Measurements from ENCODE around the gene SURF4. TPM values are rescaled to one million over a fixed set of nuclear protein-coding genes. Genes with fewer than 3 reads are reported as not detected.

Gene SURF4
- total RNA-seq, 1 experiment from 2014 or later: 134 TPM

GRCh38 chr9:133389025-133389557 lies 13.2 kb upstream of the SURF4 start (continued):
- TF ChIP-seq REST (IDR thresholded peaks at IDR 0.05; ENCODE audit: low read depth): no peak
- no peak for TF ChIP-seq CEBPB (IDR thresholded peaks at IDR 0.05; ENCODE audit: low read depth)

- intact Hi-C loops (cut with micrococcal nuclease): no loop called here
- Histone ChIP-seq H3K4me1 (ENCODE audit: control insufficient read depth in 1 of 2, insufficient read depth in 2 of 2, low read length in 2 of 2) (no peaks in the 10 kb centered on the region), H3K9me2 (ENCODE audit: insufficient read depth) (no peaks in the 10 kb centered on the region), H3K36me3 (ENCODE audit: control insufficient read depth in 1 of 2, insufficient read depth in 2 of 2, low read length in 2 of 2) (no peaks in the 10 kb centered on the region), H3K9me3 (ENCODE audit: control insufficient read depth in 1 of 2, insufficient read depth in 1 of 2, low read depth in 1 of 2, low read length in 2 of 2) (peaks cover 0 to 9% of the 10 kb centered on the region in 2 experiments; a peak in 1 of 4 replicates), H3K27me3 (ENCODE audit: insufficient read depth, low read length) (no peaks in the 10 kb centered on the region), H4K20me1 (ENCODE audit: insufficient read depth) (no peaks in the 10 kb centered on the region), H3K4me3 (replicated peaks in 1 of 2; ENCODE audit: low read depth in 1 of 2, low read length in 2 of 2) (no peak overlapping the region), H3K4me2 (ENCODE audit: low read length) (no peak overlapping the region), H3K27ac (ENCODE audit: low read depth, low read length) (no peak overlapping the region), H2AFZ (ENCODE audit: low read depth, low read length, poor library complexity, severe bottlenecking) (no peak overlapping the region), H3K9ac (ENCODE audit: low read length) (no peak overlapping the region), H3K79me2 (ENCODE audit: insufficient read depth, low read length) (no peaks in the 10 kb centered on the region)
- no TSS peak for BruUV-seq (replicated peaks)
- DNase-seq (ENCODE audit: low read depth, low spot score) (no peak), ATAC-seq (no peak)
- ChIA-PET POLR2A (no interaction called here), RAD21 (ENCODE audit: low non-redundant PET in 1 of 2, low total read pairs in 2 of 2, uncharacterized antibody in 2 of 2, unreplicated experiment in 2 of 2) (no interaction called here), CTCF (no interaction called here)
- TF ChIP-seq CEBPB (IDR thresholded peaks at IDR 0.05; ENCODE audit: low read depth) (no peak), EZH2 (IDR thresholded peaks at IDR 0.05) (no peak), ZFX (IDR thresholded peaks at IDR 0.05) (no peak), ZBTB33 (IDR thresholded peaks at IDR 0.05; ENCODE audit: extremely low read depth, insufficient replicate concordance, low read length) (no peak), YY1 (IDR thresholded peaks at IDR 0.05; ENCODE audit: extremely low read depth, insufficient replicate concordance, low read depth, low read length) (no peak), TCF7L2 (IDR thresholded peaks at IDR 0.05; ENCODE audit: borderline replicate concordance, extremely low read depth, insufficient read depth, insufficient read length) (no peak), MAX (IDR thresholded peaks at IDR 0.05) (no peak), ZNF274 (IDR thresholded peaks at IDR 0.05; ENCODE audit: low read depth, low read length) (no peak), SIN3A (IDR thresholded peaks at IDR 0.05; ENCODE audit: low read depth) (no peak), SP1 (IDR thresholded peaks at IDR 0.05; ENCODE audit: low read depth) (no peak), SRF (IDR thresholded peaks at IDR 0.05; ENCODE audit: low read depth) (no peak), REST (IDR thresholded peaks at IDR 0.05; ENCODE audit: low read depth) (no peak), JUND (IDR thresholded peaks at IDR 0.05) (no peak), FOSL1 (IDR thresholded peaks at IDR 0.05; ENCODE audit: low read depth) (no peak), EGR1 (IDR thresholded peaks at IDR 0.05; ENCODE audit: low read depth) (no peak), EZH2phosphoT487 (IDR thresholded peaks at IDR 0.05; ENCODE audit: borderline replicate concordance) (no peak), RAD21 (IDR thresholded peaks at IDR 0.05; ENCODE audit: low read depth) (no peak)
Measured at GRCh38 chr9:133387680-133388079, 11.8 kb upstream of the SURF4 start.

Measured in HCT116 (cell line).